ENCODE data around the gene ELAVL3. TPM values are rescaled to one million over a fixed set of nuclear protein-coding genes. Genes with fewer than 3 reads are reported as not detected.

Gene ELAVL3
- total RNA-seq, 2 donors from 2014 or later, result not detected

DNA sequence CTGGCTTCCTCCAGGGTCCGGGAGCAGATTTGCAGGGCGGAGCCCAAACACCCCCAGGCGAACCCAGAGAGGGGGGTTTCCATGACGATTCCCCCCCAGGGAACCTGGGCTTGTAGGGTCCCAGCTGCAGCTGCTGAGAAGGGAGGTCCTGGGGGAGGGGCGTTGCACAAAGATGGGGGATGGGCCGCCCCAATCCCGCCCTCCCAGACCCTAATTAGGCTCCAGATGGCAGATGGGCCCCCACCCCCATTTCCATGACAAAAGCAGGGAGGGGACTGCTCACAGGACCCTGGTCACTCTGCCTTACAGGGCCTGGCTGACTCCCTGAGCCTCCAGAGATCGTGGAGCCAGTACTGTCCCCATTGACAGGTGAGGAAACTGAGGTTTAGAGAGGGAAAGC, 15.2 kb downstream of the ELAVL3 start:
- ATAC-seq (no peak), DNase-seq (no peak)
- Histone ChIP-seq H3K9me3 (no peaks in the 10 kb centered on the region), H3K27me3 (no peaks in the 10 kb centered on the region), H3K36me3 (replicated peaks in 1 of 2; ENCODE audit: insufficient read depth in 1 of 2, low read depth in 2 of 2) (no peaks in the 10 kb centered on the region), H3K4me3 (no peak overlapping the region), H3K4me1 (no peaks in the 10 kb centered on the region), H3K27ac (no peak overlapping the region)
- 25% methylated on average over 7 of the region's 8 CpGs; no CpG with 5 or more reads in 1 of the 2 donors for WGBS, 2 donors
- TF ChIP-seq POLR2A (IDR thresholded peaks at IDR 0.05), result no peak
- TF ChIP-seq, protein P1, sequence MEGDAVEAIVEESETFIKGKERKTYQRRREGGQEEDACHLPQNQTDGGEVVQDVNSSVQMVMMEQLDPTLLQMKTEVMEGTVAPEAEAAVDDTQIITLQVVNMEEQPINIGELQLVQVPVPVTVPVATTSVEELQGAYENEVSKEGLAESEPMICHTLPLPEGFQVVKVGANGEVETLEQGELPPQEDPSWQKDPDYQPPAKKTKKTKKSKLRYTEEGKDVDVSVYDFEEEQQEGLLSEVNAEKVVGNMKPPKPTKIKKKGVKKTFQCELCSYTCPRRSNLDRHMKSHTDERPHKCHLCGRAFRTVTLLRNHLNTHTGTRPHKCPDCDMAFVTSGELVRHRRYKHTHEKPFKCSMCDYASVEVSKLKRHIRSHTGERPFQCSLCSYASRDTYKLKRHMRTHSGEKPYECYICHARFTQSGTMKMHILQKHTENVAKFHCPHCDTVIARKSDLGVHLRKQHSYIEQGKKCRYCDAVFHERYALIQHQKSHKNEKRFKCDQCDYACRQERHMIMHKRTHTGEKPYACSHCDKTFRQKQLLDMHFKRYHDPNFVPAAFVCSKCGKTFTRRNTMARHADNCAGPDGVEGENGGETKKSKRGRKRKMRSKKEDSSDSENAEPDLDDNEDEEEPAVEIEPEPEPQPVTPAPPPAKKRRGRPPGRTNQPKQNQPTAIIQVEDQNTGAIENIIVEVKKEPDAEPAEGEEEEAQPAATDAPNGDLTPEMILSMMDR (IDR thresholded peaks at IDR 0.05), result no peak
- intact Hi-C loops (cut with DNase I), result no loop called here

DNA sequence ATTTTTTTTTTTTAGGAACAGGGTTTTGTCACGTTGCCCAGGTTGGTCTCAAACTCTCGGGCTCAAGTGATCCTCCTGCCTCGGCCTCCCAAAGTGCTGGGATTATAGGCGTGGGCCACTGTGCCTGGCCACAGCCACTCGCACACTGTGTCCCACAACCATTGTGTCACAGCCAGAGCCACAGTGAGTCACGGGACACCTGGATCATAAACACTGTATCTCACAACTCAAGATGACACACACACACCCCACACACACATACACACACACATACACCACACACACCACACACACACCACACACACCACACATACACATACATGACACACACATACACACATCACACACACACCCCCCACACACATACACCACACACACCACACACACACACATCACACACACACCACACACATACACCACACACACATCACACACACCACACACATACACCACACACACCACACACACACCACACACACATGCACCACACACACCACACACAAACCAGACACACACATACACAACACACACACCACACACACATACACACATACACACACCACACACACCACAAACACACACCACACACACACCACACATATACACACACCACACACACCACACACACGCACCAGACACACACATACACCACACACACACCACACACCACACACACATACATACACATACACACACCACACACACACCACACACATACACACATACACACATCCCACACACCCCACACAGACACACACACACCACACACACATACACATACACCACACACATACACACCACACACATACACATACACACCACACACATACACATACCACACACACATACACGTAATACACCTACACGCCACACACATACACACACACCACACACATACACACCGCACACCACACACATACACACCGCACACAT, 16.2 kb downstream of the ELAVL3 start:
- no peak for DNase-seq
- Histone ChIP-seq H3K36me3 (replicated peaks in 1 of 2; ENCODE audit: insufficient read depth in 1 of 2, low read depth in 2 of 2) (no peaks in the 10 kb centered on the region), H3K27ac (no peak overlapping the region), H3K4me1 (no peaks in the 10 kb centered on the region), H3K27me3 (no peaks in the 10 kb centered on the region), H3K9me3 (no peaks in the 10 kb centered on the region), H3K4me3 (no peak overlapping the region)
- intact Hi-C loops (cut with DNase I), result no loop called here
- WGBS, 2 donors, result 74 to 76% methylated on average over 7 to 11 of the region's 11 CpGs
- TF ChIP-seq, protein P1 (IDR thresholded peaks at IDR 0.05), result no peak
- TF ChIP-seq POLR2A (IDR thresholded peaks at IDR 0.05), result no peak
- ATAC-seq, result no peak

DNA sequence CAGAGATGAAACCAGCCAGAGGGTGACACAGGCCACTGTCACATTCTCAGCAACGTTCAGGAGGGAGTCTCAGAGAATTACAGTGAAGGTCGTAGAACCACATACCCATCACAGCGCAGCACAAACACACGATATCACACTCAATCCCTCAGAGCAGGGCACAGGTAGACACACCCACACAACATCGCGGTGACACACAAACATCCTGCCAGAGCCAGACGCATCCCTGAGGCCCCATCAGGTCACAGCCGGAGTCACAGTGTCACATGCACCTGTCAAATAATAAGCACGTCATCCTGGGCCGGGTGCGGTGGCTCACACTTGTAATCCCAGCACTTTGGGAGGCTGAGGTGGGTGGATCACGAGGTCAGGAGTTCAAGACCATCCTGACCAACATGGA, 17.5 kb downstream of the ELAVL3 start:
- no peak overlapping the region for H3K27ac ChIP-seq
- TF ChIP-seq POLR2A (IDR thresholded peaks at IDR 0.05), result no peak
- TF ChIP-seq, protein P1 (IDR thresholded peaks at IDR 0.05), result no peak
- ATAC-seq (no peak), DNase-seq (no peak)
- H3K4me3 ChIP-seq, result no peak overlapping the region
- H3K4me1 ChIP-seq, result no peaks in the 10 kb centered on the region
- no peaks in the 10 kb centered on the region for H3K27me3 ChIP-seq
- intact Hi-C loops (cut with DNase I), result no loop called here
- 71 to 92% methylated on average over 2 to 12 of the region's 12 CpGs for WGBS, 2 donors
- H3K36me3 ChIP-seq (replicated peaks in 1 of 2; ENCODE audit: insufficient read depth in 1 of 2, low read depth in 2 of 2), result no peaks in the 10 kb centered on the region
- no peaks in the 10 kb centered on the region for H3K9me3 ChIP-seq

DNA sequence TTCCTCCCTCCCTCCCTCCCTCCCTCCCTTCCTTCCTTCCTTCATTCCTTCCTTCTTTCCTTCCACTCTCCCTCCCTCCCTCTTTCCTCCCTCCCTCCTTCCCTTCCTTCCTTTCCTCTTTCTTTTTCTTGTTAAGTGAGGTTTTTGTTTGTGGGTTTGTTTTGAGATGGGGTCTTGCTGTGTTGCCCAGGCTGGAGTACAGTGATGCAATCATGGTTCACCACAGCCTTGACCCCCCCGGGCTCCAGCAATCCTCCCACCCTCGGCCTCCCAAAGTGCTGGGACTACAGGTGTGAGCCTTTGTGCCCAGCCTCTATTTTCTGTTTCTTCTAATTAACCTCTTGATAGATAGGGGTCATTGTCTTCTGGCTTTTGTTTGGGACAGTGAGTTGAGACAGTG, 19.4 kb downstream of the ELAVL3 start:
- no peak overlapping the region for H3K4me3 ChIP-seq
- 39 to 71% methylated on average over 2 of the region's 2 CpGs for WGBS, 2 donors
- intact Hi-C loops (cut with DNase I), result no loop called here

More for the DNA sequence above, 19.4 kb downstream of the ELAVL3 start:
- no peaks in the 10 kb centered on the region for H3K4me1 ChIP-seq
- no peak for ATAC-seq
- H3K27me3 ChIP-seq, result no peaks in the 10 kb centered on the region
- DNase-seq, result no peak
- no peaks in the 10 kb centered on the region for H3K36me3 ChIP-seq (replicated peaks in 1 of 2; ENCODE audit: insufficient read depth in 1 of 2, low read depth in 2 of 2)
- no peak for TF ChIP-seq POLR2A (IDR thresholded peaks at IDR 0.05)
- TF ChIP-seq, protein P1 (IDR thresholded peaks at IDR 0.05), result no peak
- no peak overlapping the region for H3K27ac ChIP-seq
- no peaks in the 10 kb centered on the region for H3K9me3 ChIP-seq
